HT1080 (cell line): ENCODE results near the gene DCAF5. TPM values are rescaled to one million over a fixed set of nuclear protein-coding genes. Genes with fewer than 3 reads are reported as not detected.
"Not testable (repeated sequence)": the region's sequence is repeated elsewhere in the genome, so short reads cannot be mapped to it uniquely, and the experiment has no call there.

Experiments used
- DNase-seq: peaks from one replicate; pipeline ENCODE4 v3.0.0-alpha.2; 2015; ENCODE audit warnings: low read depth
- total RNA-seq: library from RNA; depleted of rRNA; stranded (reverse); fragments of >200 nt; shearing (Covaris generic); gene quantifications from 2 replicates; pipeline ENCODE4 v1.2.3, GENCODE V29; 2014

Gene DCAF5
- total RNA-seq, 1 experiment from 2014 or later = 9.5 TPM

- no peak for DNase-seq
Observed at GRCh38 chr14:69096781-69097475, 56.0 kb downstream of the DCAF5 start.

GRCh38 chr14:69096246-69096645 lies 56.7 kb downstream of the DCAF5 start:
- DNase-seq = no peak

DNA sequence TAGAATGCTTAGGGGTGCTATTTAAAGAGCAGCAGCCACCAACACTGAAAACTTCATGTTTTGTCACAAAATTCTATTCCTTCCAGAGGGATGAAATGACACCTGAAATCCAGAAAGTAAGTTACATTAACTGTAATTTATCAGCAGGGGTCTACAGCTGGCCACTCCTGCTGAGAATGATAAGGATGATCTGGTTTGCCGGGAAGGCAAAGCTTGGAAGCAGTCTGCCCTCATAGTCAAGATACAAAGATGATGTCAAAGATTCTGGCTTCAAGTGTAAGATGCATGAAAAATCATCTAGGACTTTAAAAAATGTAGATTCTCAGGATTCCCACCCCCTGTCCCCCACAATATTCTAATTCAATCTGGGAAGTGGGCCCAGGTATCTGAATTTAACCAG lies 58.4 kb downstream of the DCAF5 start:
- DNase-seq = no peak

- DNase-seq = peak; percentile 94
Observed at GRCh38 chr14:69093631-69094421, 59.1 kb downstream of the DCAF5 start.

DNA sequence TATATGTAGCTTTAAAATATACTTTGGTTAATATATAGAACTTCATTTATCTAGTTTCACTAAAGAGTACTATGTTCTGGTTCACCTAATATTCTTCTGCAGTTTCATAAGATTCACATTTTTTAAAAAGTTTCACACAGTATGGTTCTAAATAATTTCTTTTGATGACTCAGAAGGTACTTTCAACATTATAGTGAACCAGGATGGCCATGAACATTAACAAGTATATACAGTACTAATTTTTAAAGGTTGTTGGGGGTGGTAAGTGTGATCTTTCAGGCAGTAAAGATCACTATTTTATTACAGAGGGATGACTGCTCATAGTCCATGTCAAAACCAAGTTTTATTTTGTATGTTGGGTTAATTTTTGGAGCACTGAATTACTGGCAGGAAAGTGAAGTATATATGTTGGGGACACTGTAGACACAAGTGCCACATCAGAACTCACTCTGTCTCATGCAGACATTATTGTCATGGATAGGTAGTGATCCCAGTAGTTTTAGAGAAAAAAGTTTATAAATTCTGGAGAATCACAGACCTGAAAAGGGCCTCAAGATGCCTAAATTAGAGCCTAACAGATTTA lies 60.0 kb downstream of the DCAF5 start:
- no peak for DNase-seq

GRCh38 chr14:69091695-69092094 lies 61.2 kb downstream of the DCAF5 start:
- DNase-seq = no peak

DNA sequence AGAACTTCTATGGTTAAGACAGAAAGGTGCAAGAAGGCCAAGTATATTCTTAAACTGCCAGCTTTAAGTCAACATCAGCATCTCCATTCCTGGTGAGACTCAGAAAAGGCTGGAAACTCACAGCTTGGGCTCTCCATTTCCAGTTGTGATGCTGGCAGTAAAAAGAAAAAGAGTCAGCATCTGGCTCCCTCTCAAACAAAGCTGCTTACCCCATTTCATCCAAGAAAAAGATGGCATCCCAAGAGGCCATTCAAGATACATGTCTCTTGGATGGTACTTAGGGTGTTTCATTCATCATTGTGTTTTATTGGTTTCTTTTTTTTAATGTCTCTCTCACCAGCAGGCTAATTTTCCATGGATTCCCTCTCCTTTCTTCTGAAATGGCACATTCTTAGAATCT lies 61.9 kb downstream of the DCAF5 start:
- DNase-seq = no peak

DNA sequence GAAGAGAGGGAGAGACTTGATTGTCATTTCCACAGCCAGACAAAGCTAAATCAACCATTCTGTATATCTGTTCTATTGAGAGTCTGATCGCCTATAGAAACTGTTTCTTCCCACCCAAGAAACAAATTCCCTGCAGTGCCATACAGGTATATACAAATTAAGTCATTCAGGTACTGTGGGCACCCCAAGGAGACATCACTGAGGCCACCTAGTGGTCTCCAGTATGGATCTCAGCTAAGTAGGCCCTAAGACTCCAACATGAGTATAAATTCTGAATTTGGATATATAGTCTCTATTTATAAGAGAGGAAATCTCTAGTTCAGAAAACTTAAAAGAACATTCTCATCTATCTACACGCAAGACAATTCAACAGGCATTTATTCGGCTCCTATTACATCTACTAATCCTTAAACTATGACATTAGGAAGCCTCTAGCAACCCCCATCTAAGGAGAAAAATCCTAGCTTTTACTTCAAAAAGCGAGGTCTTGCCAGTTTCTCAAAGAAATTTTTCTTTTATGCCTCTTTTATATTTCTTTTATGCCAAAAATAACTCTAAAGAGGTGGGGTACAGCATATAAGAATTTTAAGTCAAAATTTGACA lies 62.6 kb downstream of the DCAF5 start:
- no peak for DNase-seq

GRCh38 chr14:69089046-69089445 lies 63.9 kb downstream of the DCAF5 start:
- no peak for DNase-seq

- no peak for DNase-seq
Observed at GRCh38 chr14:69088586-69088985, 64.3 kb downstream of the DCAF5 start.

DNA sequence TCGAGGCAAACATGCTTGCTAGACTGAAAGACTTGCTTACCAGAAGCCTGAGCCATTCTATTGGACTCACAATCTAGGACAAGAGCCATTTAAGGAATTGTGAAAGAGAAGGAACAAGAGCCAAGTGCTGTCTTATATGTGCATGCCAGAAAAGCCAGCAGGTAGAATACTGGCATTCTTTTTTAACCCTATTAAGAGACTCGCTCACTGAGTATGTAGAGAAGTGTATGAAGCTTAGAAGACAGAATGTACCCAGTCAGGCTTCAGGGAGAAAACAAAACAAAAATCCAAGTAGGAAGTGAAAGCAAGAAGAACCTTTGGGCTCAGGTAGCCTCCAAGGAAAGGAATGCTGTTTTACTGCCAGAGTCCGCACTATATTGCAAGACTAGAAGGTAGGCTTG lies 65.9 kb downstream of the DCAF5 start:
- no peak for DNase-seq

GRCh38 chr14:69086537-69086936 lies 66.4 kb downstream of the DCAF5 start:
- no peak for DNase-seq

DNA sequence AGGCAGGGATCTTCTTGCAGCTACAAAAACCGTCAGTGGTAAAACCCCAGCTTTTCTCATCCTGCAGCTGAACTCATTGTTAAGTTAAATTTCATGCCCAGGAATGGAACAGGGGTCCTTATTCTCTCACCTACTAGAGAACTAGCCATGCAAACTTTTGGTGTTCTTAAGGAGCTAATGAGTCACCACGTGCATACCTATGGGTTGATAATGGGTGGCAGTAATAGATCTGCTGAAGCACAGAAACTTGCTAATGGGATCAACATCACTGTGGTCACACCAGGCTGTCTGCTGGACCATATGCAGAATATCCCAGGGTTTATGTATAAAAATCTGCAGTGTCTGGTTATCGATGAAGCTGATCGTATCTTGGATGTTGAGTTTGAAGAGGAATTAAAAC lies 68.9 kb downstream of the DCAF5 start:
- no peak for DNase-seq

DNA sequence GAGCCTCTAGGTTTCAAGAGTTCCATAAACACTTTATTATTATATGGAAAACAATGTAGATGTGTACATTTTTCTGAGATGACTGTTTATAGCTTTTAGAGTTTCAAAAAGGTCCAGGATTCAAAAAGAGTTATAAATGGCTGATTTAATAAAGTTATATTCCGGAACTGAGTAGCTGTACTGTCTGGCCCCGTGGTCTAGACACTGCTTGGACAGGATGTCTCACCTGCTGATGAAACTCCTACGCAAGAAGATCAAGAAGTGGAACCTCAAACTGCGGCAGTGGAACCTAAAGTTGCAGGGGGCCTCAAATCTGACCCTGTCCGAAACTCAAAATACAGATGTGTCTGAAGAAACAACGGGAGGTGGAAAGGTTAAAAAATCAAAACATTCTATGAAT lies 69.7 kb downstream of the DCAF5 start:
- DNase-seq = no peak

DNA sequence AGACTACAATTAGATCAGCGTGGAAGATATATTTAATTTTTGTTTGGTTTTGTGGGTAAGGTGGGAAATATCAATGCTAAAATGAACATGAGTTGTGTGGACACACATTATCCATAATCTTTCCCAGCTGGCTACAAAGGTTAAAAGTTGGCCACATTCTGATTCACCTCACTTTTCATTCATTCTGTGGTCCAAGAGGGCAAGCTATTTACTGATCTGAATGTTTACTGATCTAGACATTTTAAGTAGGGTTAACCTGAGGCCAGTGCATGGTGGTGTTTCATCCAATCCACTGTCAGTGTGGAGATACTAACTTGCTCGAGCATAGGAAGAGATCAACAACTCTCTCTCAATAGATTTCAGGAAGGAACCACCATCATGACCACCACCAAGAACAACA lies 71.6 kb downstream of the DCAF5 start:
- no peak for DNase-seq

GRCh38 chr14:69079747-69080146 lies 73.2 kb downstream of the DCAF5 start:
- no peak for DNase-seq

- DNase-seq = peak; percentile 78
Observed at GRCh38 chr14:69079188-69079742, 73.7 kb downstream of the DCAF5 start.

GRCh38 chr14:69077841-69078240 lies 75.1 kb downstream of the DCAF5 start:
- DNase-seq = peak; percentile 75

GRCh38 chr14:69077185-69077584 lies 75.7 kb downstream of the DCAF5 start:
- not testable (repeated sequence) for DNase-seq

GRCh38 chr14:69076341-69076740 lies 76.6 kb downstream of the DCAF5 start:
- DNase-seq = no peak

- no peak for DNase-seq
Observed at GRCh38 chr14:69073915-69074314, 79.0 kb downstream of the DCAF5 start.

DNA sequence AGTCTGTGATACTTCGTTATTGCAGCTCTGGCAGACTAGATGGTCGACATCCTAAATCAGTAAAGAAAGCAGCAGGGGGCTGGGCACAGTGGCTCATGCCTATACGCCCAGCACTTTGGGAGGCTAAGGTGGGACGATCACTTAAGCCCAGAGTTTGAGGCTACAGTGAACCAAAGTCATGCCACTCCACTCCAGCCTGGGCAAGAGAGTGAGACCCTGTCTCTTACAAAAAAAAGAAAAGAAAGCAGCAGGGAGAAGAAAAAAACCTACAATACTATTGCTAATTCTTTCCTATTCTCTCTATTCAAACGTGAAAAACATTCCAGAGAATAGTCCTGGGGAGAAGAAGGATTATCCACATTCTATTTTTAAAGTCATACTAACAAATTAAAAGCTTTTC lies 79.5 kb downstream of the DCAF5 start:
- DNase-seq = no peak
